Liver (tissue), 3 donors: ENCODE results near the gene SSTR1.

Source experiments
- EGR1 ChIP-seq, 2 donors: IDR thresholded peaks; 2 replicates each; pipeline ENCODE4 v1.6.1; 2016 to 2018; ENCODE audit warnings: antibody characterized with exemption in 2 of 2, low read depth in 2 of 2
- RAD21 ChIP-seq, 2 donors: IDR thresholded peaks; 2 replicates each; pipeline ENCODE4 v1.6.1; 2016; ENCODE audit warnings: antibody characterized with exemption in 2 of 2, mild to moderate bottlenecking in 2 of 2
- REST ChIP-seq: IDR thresholded peaks from 2 replicates; pipeline ENCODE4 v1.6.1; 2016; ENCODE audit warnings: antibody characterized with exemption, mild to moderate bottlenecking
- TAF1 ChIP-seq: conservative IDR thresholded peaks from 2 replicates; pipeline ENCODE4 v1.6.1; 2016; ENCODE audit warnings: antibody characterized with exemption, mild to moderate bottlenecking
- ZBTB33 ChIP-seq: IDR thresholded peaks from 2 replicates; pipeline ENCODE4 v1.6.1; 2016; ENCODE audit warnings: antibody characterized with exemption
- TF ChIP-seq, protein P1 (sequence below): fragments of 150-350 bp; IDR thresholded peaks from 2 replicates; pipeline ENCODE4 v1.5.1; 2017; ENCODE audit warnings: improper control_type of control experiment, low read depth, low read length; ENCODE audit not compliant: missing input control
- donor health status: healthy.
- donor health status: healthy.

DNA sequence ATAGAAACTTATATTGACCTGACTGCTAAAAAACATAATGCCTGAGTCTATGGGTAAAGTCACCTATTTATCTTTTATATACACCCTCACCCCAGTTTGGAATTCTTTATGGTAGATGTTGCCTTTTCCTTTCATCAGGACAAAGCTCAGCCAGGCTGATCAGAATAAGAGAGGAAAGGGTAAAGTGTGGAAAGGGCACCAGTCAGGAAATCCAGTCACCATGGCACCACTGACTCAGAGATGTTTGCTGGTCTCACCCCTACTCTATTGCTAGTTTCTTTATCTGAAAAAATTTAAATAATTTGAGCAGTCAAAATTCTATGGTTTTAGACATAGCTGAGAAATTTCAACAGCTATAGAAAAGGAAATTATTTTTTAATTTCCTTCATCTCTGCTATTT, 49.2 kb upstream of the SSTR1 start:
- no peak for TF ChIP-seq TAF1
- TF ChIP-seq RAD21 (IDR thresholded peaks at IDR 0.05): no peak
- TF ChIP-seq REST: no peak
- TF ChIP-seq EGR1 (IDR thresholded peaks at IDR 0.05; ENCODE audit: low read depth in 2 of 2): no peak
- TF ChIP-seq, protein P1, sequence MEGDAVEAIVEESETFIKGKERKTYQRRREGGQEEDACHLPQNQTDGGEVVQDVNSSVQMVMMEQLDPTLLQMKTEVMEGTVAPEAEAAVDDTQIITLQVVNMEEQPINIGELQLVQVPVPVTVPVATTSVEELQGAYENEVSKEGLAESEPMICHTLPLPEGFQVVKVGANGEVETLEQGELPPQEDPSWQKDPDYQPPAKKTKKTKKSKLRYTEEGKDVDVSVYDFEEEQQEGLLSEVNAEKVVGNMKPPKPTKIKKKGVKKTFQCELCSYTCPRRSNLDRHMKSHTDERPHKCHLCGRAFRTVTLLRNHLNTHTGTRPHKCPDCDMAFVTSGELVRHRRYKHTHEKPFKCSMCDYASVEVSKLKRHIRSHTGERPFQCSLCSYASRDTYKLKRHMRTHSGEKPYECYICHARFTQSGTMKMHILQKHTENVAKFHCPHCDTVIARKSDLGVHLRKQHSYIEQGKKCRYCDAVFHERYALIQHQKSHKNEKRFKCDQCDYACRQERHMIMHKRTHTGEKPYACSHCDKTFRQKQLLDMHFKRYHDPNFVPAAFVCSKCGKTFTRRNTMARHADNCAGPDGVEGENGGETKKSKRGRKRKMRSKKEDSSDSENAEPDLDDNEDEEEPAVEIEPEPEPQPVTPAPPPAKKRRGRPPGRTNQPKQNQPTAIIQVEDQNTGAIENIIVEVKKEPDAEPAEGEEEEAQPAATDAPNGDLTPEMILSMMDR: no peak
- no peak for TF ChIP-seq ZBTB33
